DND-41 (cell line): ENCODE data around the gene STEAP3.
A peak's percentile ranks its signal among the peaks of the same experiment; 100 is the strongest.

Source experiments
- CTCF ChIP-seq: IDR thresholded peaks from 2 replicates; pipeline ENCODE4 v1.5.1; 2012; ENCODE audit warnings: borderline replicate concordance, low read length, moderate library complexity, mild to moderate bottlenecking; ENCODE audit not compliant: poor library complexity, severe bottlenecking; ENCODE audit errors: extremely low read depth
- EZH2 ChIP-seq: IDR thresholded peaks from 3 replicates; pipeline ENCODE4 v1.6.1; 2012; ENCODE audit warnings: borderline replicate concordance, low read depth, mild to moderate bottlenecking, moderate library complexity, low read length, inconsistent platforms; ENCODE audit not compliant: severe bottlenecking

- TF ChIP-seq CTCF, result peak; percentile 49
- no peak for TF ChIP-seq EZH2
Measured at GRCh38 chr2:119218478-119219064, 5.1 kb upstream of the STEAP3 start.
